ENCODE results near the gene FOXB1.

FOXB1 gene

DNA sequence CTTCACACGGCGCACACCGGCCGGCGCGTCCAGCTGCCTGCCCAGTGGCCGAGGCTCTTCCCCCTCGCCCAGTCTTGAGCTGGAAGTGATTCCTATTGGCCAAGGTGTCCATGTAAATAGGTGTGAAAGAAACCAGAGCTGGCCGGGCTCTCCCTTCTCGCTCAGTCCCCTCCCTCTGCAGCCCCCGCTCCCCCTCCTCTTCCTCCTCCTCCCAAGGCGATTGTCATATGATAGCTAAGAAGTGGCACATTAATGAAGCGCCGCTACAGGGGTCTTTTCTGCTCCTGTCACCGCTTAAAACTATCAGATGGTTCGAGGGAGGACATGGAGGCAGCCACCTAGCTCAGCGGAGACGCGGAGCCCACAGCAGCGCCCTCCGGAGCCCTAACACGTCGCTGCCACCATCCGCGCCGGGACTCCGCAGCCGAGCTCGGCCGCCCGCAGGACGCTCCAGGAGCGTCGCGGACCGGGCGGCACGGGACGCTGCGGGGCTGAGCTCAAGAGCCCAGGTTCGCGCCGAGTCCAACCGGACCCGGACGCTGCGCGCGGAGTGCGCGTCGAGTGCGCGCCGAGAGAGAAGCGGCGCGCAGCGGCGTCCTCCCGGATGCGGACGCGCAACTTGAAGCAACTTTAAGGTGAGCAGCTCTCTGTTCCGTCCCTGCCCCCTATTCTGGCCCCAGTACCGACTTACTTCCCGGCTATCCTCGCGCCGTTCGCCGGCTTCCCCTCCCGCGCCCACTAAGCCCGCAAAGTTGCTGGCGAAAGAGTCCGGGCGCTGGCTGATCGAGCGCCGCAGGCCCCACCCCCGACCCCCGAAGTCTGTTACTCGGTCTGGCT is at the start of gene FOXB1:
FOXB1 (plus strand) TSS at position 303 of the 837 bp plus-strand sequence. CDS start 653 bp downstream, outside the sequence.
- DNase-seq: no peak

DNA sequence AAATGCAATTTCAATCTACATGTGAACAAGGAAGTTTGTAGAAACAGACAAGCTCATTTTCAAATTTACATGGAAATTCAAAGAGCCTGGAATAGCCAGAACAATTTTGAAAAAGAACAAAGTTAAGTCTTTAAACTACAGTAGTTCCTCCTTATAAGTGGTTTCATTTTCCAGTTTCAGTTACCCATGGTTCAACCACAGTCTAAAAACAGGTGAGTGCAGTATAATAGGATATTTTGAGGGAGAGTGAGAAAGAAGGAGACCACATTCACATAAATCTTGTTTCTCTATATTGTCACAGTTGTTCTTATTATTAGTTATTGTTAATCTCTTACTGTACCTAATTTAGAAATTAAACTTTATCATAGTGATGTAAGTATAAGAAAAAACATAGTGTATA is 45.8 kb upstream of the FOXB1 start:
- no peak for DNase-seq

DNA sequence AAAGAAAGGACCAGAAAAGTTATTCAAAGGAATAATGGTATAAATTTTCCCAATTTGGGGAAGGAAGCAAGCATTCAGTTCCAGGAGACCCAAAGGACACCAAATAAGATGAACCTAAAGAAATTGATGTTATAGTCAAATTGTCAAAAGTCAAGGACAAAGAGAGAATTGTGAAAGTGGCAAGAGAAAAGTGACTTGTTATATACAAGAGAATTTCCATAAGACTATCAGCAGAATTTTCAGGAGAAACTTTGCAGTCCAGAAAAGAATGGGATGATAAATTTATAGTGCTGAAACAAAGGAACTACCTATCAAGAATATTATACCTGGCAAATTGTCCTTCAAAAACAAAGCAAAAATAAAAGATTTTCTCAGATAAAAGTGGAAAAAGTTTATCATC is 43.8 kb upstream of the FOXB1 start:
- DNase-seq: no peak

DNA sequence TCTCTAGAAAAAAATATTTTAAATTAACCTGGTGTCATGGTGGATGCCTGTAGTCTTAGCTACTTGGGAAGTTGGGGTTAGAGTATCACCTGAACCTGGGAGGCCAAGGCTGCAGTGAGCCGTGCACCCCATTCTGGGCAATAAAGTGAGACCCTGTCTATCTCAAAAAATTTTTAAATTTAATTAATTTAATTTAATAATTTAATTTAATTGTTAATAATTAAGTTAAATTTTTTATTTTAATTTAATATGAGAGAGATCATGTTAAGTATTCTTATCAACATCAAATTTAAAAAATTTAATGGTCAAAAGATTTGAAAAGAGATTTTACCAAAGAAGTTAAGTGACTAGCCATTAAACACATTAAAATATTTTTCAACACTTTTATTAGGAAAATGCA is 40.8 kb upstream of the FOXB1 start:
- DNase-seq: no peak

DNA sequence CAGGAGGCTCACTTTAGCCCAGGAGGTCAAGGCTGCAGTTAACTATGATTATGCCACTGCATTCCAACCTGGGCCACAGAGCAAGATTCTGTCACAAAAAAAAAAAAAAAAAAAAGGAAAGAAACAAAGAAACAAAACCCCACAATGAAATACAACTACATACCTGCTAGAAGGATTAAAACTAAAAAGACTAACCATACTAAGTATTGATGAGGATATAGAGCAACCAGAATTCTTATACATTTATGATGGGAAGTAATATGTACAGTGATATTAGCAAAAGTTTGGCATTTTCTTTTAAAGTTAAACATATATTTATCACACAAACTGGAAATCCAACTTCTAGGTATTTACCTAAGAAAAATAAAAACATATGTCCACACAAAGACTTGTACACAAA is 40.2 kb upstream of the FOXB1 start:
- DNase-seq: no peak

DNA sequence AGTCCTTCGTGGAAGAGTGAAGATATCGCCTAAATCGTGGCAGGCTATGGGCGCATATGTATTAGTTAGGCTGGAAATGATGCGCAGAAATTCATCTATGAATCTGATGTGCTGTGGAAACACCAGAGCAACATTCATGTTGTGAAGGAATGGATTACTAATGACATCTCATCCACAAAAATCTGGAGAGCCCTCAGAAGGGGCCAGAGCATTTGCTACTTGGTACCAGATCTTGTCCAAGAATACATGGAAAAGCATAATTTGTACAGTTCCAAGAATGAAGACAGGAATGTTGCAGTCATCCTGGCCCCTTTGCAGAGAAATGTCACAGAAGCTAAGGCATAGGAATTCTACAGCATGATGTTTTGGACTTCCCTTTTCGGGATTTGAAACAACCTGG is 38.4 kb upstream of the FOXB1 start:
- DNase-seq: no peak

DNA sequence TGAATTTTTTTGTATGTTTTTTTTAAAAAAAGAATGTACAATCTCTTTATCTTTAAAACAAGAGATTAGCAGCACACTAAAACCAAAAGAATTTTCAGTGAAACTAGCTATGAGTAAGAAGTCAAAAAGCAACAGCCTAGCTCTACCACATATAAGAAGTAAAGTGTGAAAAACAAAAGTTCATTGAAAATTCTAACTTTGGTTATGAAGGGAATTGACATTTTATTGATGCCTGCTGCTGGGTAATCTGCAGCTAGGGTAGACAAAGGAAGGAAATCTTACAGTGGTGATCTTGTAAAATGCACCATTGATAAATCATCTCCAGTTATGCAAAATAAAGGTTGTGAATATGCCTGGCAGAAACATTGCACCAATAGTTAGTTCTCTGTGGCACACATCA is 37.8 kb upstream of the FOXB1 start:
- no peak for DNase-seq

DNA sequence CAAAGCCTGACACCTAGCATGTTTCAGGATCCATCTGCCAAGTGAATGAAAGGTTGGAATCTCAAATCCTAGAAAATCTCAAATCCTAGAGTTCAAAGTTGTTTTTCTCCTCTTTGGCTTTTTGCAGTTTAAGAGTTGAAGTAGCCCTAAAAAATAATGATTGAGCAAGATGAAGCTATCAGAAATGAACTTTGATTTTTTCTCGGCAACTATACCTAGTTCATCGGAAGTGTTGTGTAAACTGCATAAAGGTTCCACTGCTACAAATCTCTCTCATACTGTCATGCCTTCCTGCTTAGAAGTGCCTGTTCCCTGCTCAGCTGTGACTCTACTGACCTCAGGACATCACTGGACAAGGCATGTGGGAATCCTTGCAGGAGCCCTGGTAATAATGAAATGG is 35.8 kb upstream of the FOXB1 start:
- DNase-seq: no peak

DNA sequence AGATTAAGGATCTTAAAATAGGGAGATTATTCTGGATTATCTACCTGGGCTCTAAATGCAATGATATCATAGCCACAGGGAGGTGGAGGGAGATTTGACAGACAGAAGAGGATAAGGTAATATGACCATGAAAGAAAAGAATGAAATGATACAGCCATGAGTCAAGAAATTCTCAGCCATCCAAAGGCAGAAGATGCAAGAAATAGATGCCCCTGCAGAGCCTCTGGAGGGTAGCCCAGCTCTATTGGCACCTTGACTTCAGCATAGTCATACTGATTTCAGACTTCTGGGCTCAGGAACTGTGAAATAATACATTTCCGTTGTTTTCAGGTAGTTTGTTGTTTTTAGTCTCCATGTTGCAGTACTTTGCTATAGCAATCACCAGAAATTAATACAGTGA is 31.9 kb upstream of the FOXB1 start:
- no peak for DNase-seq

DNA sequence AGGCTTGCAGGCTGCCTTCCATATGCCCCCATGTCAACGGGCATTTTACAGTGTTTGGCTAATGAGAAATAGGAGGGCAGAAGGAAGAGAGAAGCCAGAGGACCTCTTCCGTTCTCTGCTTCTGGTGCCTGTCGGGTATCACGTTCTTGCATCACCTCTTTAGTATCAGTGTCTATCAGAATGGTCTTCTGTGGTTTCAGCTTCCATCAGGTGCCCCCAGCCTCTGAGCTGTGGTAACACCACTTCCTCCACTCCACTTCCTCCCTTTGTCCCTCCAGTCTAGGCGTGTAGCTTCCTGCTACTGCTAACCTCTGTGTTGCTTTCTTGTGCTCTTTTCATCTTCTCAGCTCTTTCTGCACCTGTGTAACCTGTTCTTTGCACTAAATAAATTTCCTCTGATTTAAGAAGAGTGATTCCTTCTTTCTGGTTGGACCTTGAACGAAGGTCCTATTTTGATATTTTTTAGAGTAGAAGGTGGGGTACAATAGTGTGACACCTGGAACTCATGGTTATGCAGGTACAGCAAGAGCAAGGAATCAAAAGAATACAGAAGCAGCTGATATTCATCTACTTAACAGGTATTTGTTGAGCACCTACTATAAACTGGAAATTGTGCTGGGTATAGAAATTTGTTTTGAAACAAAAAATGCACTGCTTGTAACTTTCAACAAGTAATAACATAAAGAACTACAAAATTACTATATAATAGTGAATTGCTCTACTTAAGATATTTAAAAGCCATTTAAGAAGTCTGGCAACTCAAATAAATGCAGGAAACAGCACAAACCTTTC is 27.4 kb upstream of the FOXB1 start:
- peak; percentile 61 to 68 for DNase-seq

DNA sequence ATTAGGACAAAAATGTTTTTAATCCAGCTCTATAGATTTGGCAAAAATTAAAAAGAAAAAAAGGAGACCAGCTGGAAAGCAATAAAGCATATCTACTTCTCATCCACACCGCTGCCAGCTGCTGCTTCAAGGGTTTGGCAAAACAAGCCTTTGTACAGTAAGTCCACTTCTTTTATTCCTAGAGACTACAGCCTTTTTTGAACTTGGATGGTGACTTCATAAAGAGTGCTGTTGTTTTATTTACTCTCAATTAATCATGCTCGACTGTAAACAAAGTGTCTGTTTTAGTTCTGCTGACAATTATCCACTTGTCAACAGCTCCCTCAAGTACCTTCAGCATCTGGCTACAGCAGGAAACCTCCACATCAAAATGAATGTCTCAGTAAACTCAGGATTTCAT is 12.3 kb upstream of the FOXB1 start:
- DNase-seq: no peak

DNA sequence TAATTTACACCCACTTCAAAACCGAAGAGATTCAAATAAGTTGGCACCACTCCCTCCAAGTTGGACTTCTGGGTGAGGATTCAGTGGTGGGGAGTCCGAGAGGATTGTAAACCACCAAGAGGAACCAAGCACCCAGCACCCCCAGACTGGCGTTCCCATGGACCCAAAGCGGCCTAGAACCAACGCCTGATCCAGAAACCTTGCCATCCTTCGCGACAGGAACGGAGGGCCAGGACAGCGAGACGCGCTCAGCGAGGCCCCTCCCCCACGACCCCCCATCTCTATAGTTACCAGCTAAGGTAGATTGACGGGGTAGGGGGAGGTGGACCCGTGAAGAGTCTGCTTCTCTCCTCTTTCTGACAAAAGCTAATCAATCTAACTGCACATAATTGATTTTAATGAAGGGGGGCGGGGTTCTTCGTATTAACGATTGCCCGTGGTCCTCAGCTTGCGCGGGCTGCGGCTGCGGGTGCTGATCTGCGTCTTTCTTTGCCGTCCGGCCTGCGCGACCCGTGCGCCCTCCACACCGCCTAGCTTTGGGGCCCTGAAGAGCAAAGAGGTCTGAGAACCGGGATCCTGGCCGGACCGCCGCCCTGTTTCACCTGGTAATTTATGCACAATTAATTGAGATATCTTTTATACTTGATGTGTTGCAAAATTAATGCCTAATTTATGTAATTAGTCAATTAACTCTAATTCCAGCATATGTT is 10.9 kb upstream of the FOXB1 start:
- no peak for DNase-seq

DNA sequence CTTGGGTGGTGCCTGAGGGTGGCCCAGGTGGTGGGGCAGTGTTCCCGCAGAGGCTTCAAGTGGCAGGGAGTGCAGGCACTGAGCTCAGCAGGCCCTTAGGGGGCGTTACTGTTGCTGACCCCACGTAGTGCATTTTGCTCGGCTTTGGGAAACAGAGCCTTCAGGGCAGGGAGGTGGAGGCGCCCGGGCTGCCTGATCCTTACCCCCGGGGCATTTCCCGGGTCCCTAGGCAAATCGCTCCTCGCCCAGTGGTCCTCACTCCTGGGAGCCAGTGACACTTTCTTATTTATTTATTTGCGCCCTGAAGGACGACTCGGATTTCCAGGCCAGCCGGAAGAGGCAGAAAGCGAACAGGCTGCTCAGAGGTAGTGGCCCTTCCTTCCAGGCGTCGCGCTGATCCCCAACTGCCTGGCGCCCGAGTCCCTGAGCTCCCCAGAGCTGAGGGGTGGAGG is 10.1 kb upstream of the FOXB1 start:
- DNase-seq: no peak

DNA sequence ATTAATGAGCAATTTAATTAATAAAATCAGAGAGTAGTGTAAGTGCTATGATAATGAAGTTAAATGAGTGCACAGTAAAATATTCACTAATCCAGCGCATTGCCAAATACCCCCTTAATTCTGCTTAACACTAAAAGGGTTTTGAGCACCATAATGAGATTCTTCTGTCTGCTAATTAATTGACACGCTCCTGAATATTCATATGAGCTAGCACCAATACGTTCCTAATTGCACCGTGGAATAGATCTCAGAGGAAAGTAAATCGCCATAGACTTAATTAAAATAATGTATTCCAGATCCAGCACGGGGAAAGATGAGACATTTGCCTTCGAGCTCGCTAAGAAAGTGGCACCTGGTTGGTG is 9.6 kb upstream of the FOXB1 start:
- DNase-seq: no peak

DNA sequence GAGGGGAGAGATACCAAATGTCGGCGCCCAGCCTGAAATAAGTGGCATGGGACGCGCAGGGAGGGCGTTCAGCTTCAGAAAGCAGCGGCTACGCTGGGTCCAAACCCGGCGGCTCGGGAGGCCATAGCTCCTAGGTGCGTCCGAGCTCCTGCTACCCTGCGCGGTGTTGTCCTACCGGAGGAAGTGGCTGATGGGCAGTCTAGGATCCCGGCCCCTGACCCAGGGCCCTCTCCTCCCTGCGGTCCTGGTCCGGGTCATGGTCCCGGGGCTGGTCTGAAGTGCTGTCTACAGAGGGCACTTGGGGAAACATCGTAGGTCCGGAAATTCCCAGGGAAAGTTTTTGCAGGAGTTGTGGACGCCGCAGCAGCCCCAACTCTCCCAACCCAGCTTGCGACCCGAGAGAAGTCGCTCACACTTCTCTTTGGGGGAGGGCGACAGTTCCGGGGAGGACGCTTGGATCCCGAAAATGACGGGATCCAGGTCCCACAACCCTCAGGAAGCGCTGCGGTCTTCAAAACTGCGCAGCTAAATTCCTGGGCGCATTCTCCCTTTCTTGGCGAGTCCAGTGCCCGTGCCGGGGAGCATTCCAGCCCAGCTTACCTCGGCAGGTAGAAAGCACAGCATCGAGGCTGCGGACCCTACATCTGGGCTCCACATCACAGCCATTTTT is 9.1 kb upstream of the FOXB1 start:
- DNase-seq: no peak

DNA sequence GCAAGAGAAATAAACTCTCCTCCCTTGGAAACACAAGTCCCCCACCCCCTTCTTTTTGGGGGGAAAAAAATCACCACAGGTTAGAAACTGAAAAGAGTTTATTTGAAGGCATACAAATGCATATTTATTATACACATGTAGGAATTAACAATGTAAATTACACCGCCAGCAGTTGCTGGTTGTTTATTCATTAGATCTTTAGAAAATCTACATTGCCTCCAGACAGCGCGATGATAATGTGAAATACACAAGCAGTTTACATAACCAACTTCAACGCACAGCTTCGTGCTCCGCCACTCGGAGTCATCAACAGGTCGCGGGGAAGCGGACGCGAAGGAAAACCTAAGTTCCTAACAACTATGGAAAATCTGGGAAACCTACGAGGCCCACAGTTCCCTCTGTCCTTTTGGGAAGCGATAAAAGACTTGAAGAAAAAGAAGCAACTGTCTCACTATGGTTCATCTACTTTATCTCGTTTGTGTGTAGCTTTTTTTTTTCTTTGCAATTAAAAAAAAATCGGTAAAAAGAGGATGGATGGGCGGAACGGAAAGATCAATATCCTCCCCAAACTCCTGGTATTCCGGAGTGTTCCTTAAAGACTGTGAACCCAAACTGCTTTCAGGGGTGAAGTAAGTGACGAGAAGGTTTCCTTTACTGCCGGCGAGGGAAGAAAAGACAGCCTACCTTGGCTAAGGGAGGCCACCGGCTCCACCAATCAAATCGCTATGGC is 8.4 kb upstream of the FOXB1 start:
- DNase-seq: no peak

DNA sequence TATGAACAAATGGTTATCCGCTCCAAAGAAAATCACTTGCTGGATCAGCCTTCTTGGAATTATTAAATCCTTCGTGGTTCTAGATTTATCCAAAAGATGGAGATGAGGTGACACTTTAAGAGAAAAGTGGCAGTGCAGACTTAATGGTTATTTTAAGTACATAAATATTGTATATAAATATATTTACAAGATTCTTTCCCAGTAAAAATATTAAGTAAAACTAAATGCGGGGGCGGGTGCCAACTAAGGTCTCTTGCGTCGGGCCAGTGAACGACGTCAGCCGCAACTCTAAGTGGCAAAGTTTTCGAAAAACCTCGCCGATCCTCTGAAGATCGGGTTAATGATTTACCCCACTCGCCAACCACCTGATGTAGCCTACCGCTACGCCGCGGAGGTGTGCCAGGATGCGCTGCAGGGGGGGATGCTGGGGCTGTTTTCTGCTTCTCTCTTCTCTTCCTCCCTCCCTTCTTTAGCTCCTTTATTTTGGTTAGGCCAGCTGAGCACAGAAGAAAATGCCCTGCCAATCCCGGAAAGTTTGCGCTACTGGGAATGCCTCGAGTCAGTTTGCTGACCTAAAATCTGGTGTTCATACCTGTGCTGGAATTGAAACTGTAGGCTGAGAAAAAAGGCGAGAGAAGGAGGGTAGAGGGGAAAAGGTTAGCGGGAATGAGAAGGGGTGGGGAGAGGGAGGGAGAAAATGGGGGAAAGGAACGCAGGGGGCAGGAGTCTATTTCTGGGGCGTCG is 7.6 kb upstream of the FOXB1 start:
- DNase-seq: no peak

DNA sequence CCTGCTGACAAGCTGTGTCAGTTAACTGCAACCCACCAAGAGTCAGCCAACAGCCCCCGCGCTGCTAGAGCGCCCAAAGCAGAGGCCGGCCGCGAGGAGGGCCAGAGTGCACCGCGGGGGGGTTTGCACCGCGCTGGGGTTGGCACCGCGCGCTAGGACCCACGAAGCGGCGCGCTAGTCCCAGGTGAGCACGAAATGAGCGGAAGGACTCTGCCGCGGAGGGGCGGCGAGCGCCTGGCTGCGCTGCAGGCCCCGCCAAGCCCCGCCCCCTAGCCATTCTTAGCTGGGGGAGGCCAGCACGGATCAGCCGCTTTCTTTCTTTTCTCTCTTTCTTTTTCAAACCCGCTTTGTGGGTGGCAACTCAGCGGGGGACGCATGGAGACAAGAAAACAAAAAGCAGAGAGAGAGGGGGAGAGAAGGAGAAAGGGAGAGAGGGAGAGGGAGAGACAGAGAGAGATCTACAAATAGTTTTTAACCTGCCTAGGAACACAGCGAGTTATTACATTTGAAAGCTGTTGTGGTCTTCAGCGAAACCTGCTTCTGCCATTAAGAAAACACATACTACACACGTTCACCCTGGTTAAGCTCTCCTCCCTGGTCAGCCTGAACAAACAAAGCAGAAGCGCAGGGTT is 6.9 kb upstream of the FOXB1 start:
- peak; percentile 53 to 60 for DNase-seq

DNA sequence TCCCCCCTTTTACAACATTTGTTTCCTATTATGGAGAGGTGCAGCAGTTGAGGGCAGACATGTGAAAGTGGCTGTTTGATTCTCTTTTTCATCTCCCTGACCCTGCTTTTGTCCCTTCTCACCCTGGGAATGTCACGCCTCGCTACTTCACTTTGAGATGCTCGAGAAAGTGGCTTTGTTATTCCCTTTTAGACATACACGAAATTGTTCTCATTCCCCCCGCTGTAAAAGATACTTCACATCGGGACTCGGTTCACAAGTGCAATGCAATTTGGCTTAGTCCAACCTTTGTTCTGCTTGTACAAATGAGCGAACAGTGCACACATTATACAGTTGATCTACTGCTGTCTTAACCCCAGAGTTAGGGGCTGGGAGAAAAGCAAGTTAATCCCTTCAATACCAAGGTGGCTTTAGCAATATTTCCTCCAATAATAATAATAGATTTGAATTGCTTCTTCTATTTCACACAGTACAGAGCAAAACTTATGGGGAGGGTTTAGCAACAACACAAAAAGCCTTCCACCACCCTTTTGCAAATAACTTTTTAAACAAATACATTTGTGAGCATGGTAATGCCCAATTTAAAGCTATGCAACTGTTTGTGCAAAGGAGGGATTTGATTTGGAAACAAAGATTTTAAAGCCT is 5.7 kb upstream of the FOXB1 start:
- no peak for DNase-seq

DNA sequence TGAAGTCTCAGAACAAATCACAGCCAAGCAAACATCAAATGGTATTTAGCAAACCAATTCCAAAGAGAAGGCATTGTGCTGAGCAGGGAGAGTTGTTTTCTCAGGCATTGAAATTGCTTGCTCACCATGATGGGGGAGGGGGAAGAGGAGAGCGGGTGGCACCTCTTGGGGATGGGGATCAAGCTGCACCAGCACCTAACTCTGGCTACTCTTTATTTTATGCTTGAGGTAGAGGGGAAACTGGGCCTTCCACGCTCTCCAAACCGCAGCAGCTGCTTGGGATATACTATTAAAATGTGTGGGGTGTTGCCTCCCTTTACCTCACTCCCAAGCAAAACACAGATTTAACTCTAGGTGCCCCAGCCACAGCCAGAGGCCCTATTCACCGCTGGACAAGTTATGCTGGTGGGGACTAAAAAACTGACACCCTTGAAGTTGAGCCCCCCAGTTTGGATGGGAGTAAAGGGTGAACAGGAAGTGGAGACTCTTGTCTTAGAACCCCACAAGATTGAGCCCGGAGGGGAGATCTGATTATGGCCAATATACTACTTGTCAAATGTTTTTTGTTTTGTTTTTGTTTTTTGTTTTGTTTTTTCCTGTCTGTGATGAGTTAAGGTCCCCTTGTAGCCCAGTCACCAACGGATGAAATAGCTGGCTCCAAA is 5.0 kb upstream of the FOXB1 start:
- DNase-seq: no peak

All from CD4-positive, alpha-beta T cell treated with Interleukin-1 beta for 1 hour (primary cell).